ENCODE data around the gene IFNL1. TPM values are rescaled to one million over a fixed set of nuclear protein-coding genes. Genes with fewer than 3 reads are reported as not detected.

Gene IFNL1
- total and polyA plus RNA-seq, 2 donors (not counting 1 experiment from before 2014, with no cell fraction given), result not detected

- Histone ChIP-seq H3K4me3 (ENCODE audit: control extremely low read depth in 1 of 5, extremely low read depth in 1 of 5, insufficient read depth in 1 of 5, low read depth in 2 of 5, low read length in 4 of 5) (no peak overlapping the region), H3K9me3 (ENCODE audit: control extremely low read depth in 1 of 3, control insufficient read depth in 2 of 3, insufficient read depth in 1 of 3, low read length in 2 of 3) (no peaks in the 10 kb centered on the region), H3K36me3 (replicated peaks in 1 of 2; ENCODE audit: control extremely low read depth in 1 of 2, control insufficient read depth in 1 of 2, extremely low read depth in 1 of 2, insufficient read depth in 2 of 2, low read length in 1 of 2) (no peaks in the 10 kb centered on the region), H3K27me3 (replicated peaks in 1 of 4; ENCODE audit: control extremely low read depth in 1 of 4, control insufficient read depth in 3 of 4, insufficient read depth in 4 of 4, low read length in 3 of 4) (peaks cover 0 to 5% (median 1%) of the 10 kb centered on the region in 4 experiments), H3K4me1 (ENCODE audit: control insufficient read depth in 2 of 2, insufficient read depth in 2 of 2, low read length in 2 of 2) (no peaks in the 10 kb centered on the region), H3K27ac (ENCODE audit: low read length in 2 of 2) (no peak overlapping the region), H3K9ac (ENCODE audit: low read length) (no peak overlapping the region), H4K20me1 (ENCODE audit: control insufficient read depth, insufficient read depth, low read length, poor library complexity, severe bottlenecking) (no peaks in the 10 kb centered on the region), H3K4me2 (replicated peaks; ENCODE audit: low read depth, low read length, poor library complexity, severe bottlenecking) (no peak overlapping the region), H3K79me2 (ENCODE audit: control insufficient read depth, insufficient read depth, low read length) (no peaks in the 10 kb centered on the region), H2AFZ (ENCODE audit: insufficient read depth, low read depth, low read length, poor library complexity, severe bottlenecking) (no peak overlapping the region)
- WGBS (ENCODE audit: insufficient coverage), result 89% methylated on average over 5 of the region's 5 CpGs
- DNase-seq (no peak), ATAC-seq (ENCODE audit: low read depth) (no peak)
- Mint-ChIP-seq H3K27me3 (peaks cover 7% of the 10 kb centered on the region), H3K4me1 (no peaks in the 10 kb centered on the region), H3K9me3 (ENCODE audit: insufficient read depth) (no peaks in the 10 kb centered on the region), H3K27ac (no peak overlapping the region), H3K4me3 (no peak overlapping the region)
- POLR2A ChIA-PET, result no interaction called here
- intact Hi-C loops (cut with micrococcal nuclease), result no loop called here
- no peak for TF ChIP-seq EZH2 (IDR thresholded peaks at IDR 0.05; ENCODE audit: borderline replicate concordance, insufficient read depth, low read depth, low read length, poor library complexity, severe bottlenecking)
- TF ChIP-seq CTCF (IDR thresholded peaks at IDR 0.05), result no peak
- CTCF ChIA-PET, result no interaction called here
Measured at GRCh38 chr19:39275578-39275977, 20.6 kb upstream of the IFNL1 start.

GRCh38 chr19:39276740-39277139, 19.5 kb upstream of the IFNL1 start:
- Mint-ChIP-seq H3K27ac (no peak overlapping the region), H3K9me3 (ENCODE audit: insufficient read depth) (no peaks in the 10 kb centered on the region), H3K4me3 (no peak overlapping the region), H3K4me1 (no peaks in the 10 kb centered on the region), H3K27me3 (no peaks in the 10 kb centered on the region)
- H3K9me3 ChIP-seq (ENCODE audit: control extremely low read depth in 1 of 3, control insufficient read depth in 2 of 3, insufficient read depth in 1 of 3, low read length in 2 of 3), result peaks cover 0 to 2% (median 0%) of the 10 kb centered on the region in 3 donors
- TF ChIP-seq CTCF (IDR thresholded peaks at IDR 0.05), result no peak
- TF ChIP-seq EZH2 (IDR thresholded peaks at IDR 0.05; ENCODE audit: borderline replicate concordance, insufficient read depth, low read depth, low read length, poor library complexity, severe bottlenecking), result no peak
- H3K79me2 ChIP-seq (ENCODE audit: control insufficient read depth, insufficient read depth, low read length), result no peaks in the 10 kb centered on the region
- H4K20me1 ChIP-seq (ENCODE audit: control insufficient read depth, insufficient read depth, low read length, poor library complexity, severe bottlenecking), result no peaks in the 10 kb centered on the region
- POLR2A ChIA-PET, result no interaction called here
- intact Hi-C loops (cut with micrococcal nuclease), result no loop called here
- no peak overlapping the region for H3K4me2 ChIP-seq (replicated peaks; ENCODE audit: low read depth, low read length, poor library complexity, severe bottlenecking)
- H3K27me3 ChIP-seq (replicated peaks in 1 of 4; ENCODE audit: control extremely low read depth in 1 of 4, control insufficient read depth in 3 of 4, insufficient read depth in 4 of 4, low read length in 3 of 4), result peaks cover 0 to 2% (median 0%) of the 10 kb centered on the region in 4 experiments
- DNase-seq (no peak), ATAC-seq (ENCODE audit: low read depth) (no peak)
- H3K9ac ChIP-seq (ENCODE audit: low read length), result no peak overlapping the region
- H3K27ac ChIP-seq (ENCODE audit: low read length in 2 of 2), result no peak overlapping the region
- no peak overlapping the region for H2AFZ ChIP-seq (ENCODE audit: insufficient read depth, low read depth, low read length, poor library complexity, severe bottlenecking)
- CTCF ChIA-PET, result no interaction called here
- WGBS (ENCODE audit: insufficient coverage), result 92% methylated on average over 4 of the region's 5 CpGs
- H3K4me3 ChIP-seq (ENCODE audit: control extremely low read depth in 1 of 5, extremely low read depth in 1 of 5, insufficient read depth in 1 of 5, low read depth in 2 of 5, low read length in 4 of 5), result no peak overlapping the region
- no peaks in the 10 kb centered on the region for H3K4me1 ChIP-seq (ENCODE audit: control insufficient read depth in 2 of 2, insufficient read depth in 2 of 2, low read length in 2 of 2)
- H3K36me3 ChIP-seq (replicated peaks in 1 of 2; ENCODE audit: control extremely low read depth in 1 of 2, control insufficient read depth in 1 of 2, extremely low read depth in 1 of 2, insufficient read depth in 2 of 2, low read length in 1 of 2), result no peaks in the 10 kb centered on the region

Measured in B cell (primary cell).